NCI-H446 treated with DMSO at 0.1 percent for 48 hours (cell line): ENCODE data around the gene NEAT1.

ENCODE experiments used
- DNase-seq: peaks from one replicate; lab custom pipeline; 2025; lab: John Stamatoyannopoulos, UW

NEAT1 gene

DNA sequence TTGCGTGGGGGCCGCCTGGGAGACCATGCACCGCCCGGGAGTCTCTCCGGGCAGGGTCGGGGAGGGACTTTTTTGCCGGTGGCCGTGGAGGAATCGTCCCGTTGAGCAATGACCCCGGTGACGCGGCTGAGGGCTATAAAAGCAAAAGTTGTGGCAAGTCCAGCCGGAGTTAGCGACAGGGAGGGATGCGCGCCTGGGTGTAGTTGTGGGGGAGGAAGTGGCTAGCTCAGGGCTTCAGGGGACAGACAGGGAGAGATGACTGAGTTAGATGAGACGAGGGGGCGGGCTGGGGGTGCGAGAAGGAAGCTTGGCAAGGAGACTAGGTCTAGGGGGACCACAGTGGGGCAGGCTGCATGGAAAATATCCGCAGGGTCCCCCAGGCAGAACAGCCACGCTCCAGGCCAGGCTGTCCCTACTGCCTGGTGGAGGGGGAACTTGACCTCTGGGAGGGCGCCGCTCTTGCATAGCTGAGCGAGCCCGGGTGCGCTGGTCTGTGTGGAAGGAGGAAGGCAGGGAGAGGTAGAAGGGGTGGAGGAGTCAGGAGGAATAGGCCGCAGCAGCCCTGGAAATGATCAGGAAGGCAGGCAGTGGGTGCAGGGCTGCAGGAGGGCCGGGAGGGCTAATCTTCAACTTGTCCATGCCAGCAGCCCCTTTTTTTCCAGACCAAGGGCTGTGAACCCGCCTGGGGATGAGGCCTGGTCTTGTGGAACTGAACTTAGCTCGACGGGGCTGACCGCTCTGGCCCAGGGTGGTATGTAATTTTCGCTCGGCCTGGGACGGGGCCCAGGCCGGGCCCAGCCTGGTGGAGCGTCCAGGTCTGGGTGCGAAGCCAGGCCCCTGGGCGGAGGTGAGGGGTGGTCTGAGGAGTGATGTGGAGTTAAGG lies at the start of gene NEAT1:
TSS of gene NEAT1 (plus strand) at position 166 of the 883 bp plus-strand sequence.
- no peak for DNase-seq

DNA sequence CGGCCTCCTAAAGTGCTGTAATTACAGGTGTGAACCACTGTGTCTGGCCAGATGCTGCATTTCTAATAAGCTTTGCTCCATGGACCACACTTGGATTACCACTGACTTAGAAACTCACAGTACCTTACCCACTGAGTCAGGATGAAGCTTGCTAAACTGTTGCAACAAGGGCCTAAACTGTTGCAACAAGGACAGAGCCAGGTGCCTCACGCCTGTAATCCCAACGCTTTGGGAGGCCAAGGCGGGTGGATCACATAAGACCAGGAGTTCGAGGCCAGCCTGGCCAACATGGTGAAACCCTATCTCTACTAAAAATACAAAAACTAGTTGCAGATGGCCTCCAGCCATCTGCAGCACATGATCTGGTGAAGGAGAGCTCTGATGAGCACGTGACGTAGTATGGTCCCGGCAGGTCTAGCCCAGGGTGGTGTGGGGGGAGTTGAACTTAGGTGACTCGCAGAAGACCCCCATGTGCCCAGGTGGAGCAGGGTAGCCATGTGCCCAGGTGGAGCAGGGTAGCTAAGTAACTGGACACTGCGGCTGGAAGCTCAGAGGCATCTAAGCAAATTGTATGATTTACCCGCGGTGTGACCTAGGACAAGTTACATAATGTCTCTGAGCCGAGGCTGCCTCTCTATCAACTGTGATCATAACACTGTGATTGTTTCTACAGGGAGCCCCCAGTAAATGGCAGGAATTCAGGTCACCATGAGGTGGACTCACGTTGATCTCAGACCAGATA lies 48.6 kb upstream of the NEAT1 start:
- DNase-seq: no peak

DNA sequence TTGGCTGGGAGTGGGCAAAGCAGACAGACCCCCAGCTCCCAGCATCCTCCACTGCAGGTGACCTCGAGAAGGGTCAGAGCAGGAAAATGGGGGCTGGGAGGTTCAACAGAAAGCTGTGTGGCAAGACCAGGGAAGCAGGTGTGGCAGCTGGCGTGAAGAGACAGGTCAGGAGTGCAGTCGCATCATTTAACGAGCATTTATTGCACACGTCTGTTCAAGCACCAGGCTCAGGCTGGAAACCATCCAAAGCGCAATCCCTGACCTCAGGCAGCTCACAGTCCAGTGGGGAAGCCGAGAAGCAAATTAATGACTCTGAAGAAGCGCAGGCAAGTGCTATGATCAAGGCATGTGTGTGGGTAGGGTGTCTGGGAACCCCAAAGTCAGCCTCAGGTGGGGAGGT lies 47.6 kb upstream of the NEAT1 start:
- DNase-seq: no peak

DNA sequence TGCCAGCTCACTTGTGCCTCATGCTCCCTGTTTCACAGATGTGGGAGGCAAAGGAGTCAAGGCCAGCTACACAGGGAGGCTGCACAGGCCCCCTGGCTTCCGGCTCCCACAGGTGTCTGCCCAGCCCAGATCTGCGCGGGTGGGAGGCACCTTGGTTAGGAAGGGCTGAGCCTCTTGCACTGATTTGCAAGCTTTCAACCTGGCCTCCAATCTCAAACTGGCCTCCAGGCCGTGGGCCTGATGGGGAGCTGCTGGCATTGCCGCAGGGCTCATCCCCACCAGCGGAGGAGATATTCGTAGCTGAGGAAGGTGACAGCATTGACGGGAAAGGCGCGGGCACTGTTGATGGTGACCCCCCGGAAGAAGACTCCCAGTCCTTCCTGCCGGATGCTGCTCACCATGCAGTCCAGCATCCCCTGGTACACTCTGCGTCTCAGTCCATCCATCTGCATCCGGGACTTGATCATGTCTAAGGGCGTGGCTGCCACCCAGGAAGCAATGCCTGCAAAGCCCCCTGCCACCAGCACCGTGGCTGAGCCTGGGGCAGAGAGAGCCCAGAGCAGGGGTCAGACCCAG lies 46.4 kb upstream of the NEAT1 start:
- no peak for DNase-seq

DNA sequence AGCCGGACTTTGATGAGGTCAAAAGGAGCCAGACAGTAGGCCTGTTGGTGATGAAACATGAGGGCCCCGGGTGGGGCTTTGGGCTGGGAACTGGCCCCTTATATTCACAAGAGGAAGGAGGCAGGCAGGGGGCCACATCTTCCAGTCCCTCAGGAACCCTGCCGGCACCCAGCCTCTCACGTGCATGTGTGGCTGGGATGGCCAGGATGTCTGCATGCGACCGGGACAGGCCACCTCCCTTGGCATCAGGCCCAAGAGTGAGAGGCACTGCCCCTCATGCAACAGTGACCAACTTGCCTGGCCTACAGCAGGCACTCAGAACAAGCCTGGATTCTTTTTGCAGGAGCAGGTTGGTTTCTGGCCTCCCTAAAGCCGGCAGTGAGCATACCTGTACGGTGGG lies 45.6 kb upstream of the NEAT1 start:
- no peak for DNase-seq

DNA sequence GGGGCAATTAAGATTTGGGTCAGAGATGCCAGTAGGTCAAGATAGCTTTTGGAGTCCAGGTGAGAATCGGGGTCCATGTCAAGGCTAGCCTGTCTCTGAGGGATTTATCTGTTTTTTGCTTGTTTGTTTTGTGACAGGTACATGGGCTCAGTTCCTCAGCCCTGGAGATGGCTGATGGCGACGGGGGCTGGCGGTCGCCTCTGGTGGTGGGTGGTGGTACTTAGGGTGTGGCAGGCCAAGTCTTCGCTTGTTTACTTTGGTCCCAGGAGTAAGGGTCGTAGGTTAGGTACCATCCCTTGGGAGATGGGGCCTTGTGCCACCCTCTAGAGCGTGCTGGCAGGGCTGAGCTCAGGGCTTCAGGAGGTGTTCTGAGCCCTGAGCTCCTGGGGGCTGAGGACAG lies 44.8 kb upstream of the NEAT1 start:
- DNase-seq: no peak

DNA sequence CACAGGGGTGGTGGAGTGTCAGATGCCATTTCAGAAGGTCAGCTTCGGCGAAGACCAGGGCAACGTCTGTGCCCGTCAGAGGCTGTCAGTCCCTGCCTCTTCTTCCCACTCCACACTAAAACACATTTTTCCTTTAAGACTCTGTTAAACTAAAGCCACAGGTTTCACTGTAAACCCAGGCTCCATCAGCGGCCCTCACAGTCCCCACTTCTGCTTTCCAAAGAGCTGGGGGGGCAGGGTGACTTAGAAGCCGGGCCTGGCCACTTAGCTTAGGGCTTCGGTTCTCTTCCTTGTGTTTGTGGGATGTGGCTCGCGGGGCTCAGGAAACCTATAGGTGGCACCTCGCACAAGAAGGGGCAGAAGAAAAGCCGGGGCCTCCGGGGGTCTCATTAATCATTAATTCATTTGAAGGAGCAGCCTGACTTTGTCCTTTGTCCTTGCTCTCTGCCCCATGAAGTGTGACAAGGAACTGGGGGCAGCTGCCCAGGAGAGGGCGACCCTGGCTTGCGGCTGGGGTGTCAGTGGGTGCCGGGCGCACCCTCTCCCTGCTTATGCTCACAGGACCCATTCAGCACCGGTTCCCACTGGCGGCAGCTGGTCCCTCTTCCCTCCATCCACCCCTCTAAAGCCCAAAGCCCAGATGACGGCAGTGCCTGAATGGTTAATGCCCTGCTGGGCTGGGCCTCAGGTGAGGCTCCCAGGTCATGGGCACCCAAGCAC lies 44.2 kb upstream of the NEAT1 start:
- no peak for DNase-seq

DNA sequence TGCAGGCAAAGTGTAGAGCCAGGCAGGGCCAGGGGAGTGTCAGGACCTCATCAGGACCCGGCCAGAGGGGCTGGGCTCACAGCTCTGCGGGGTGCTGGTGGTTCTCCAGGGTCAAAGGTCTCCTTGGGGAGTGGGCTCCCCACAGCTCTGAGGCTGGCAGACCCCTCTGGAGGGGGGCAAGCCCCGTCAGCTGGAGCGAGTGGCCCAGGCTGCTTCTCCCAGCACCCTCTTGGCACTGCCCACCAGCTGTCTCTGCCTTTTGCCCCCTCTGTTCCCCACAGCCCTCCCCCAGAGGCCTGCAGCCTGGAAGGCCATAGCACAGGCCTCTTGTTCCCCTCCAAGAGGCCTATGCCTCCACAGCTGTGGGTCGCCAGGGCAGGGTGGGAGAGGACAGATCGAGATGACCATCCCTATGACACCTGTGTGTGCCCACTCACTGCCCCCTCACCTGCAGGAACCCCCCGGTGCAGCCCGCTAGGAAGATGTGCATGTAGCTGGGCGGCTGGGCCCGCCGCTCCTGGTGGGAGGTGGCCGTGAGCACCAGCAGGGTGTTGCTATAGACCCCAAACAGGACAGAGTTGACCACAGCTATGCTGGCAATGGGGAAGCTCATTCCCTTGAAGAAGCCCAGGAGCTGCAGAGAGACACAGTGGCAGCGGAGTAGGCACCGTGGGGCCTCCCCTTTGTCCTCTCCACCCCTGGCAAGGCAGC lies 43.5 kb upstream of the NEAT1 start:
- DNase-seq: no peak

DNA sequence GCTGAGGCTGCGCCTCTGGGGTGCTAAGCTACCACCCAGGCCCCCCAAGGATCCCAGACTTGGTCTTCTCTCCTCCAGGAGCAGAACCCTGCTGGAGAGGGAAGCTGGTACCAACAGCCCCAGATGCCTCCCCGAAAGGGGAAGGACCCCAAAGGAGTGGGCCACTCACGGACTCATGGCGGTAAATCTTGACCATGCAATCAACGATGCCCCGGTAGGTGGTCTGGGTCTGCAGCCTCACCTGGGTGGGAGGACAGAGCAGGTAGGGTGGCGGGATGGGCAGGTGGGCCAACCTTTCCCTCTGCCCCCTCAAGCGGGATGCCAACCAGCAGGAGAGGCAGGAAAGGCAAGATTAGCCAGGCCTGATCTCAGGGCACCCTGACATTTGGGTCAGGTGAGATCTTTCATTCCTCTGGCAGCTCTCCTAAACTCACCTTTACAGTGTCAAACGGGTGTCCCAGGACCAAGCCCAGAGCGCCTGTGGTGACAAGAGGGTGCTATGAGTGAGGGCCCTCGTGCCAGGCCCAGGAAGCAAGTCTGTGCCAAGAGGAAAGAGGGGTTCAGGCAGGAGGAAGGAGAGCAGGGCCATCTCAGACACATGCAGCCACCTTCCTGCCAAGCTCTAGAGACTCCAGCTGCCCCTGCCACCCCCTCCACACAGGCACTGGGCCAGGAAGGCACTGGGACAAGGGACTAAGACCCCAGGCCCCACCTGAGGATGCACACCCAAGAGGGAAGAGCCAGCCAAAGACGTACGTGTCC lies 42.7 kb upstream of the NEAT1 start:
- no peak for DNase-seq

DNA sequence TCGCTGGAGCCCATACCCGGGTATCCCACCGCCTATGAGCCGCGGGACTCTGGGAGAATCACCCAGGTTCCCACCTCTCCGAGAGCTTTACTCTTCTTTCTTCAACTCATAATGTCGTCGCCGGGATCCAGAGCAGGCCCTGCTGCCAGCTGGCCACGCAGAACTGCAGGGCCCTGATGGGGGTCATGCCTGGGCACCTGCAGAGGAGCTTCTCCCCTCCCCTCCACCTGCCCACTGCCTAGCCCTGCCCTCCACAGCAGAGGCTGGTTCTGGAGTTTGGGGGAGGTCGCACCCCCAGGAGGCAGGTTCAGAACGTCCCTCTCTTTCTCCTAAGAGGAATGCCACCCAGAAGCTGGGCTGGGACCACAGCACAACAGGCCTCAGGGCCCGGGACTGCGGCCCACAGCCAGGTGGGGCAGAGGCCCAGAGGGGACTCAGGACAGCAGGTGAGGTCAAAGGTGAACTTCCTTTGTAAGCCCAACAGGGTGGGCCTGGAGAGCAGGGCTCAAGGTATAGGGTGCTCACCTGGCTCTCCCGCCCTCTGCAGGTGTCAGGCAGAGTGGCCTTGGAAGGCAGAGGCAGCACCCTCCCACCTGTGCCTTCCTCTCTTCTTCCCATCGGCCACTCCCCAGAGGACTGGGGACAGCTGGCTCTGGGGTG lies 42.0 kb upstream of the NEAT1 start:
- no peak for DNase-seq

DNA sequence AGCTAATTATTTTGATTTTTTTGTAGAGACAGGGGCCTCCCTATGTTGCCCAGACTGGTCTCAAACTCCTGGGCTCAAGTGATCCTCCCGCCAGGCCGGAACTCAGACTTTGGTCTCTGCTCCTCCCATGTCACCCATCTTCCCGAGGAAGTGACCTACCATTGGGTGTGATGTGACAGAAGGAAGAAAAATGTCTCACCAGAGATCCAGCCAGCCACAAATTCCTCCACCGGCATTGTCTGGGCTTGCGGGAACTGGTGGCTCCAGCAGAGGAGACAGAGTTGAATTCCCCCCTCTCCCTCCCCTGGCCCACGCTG lies 40.9 kb upstream of the NEAT1 start:
- no peak for DNase-seq

DNA sequence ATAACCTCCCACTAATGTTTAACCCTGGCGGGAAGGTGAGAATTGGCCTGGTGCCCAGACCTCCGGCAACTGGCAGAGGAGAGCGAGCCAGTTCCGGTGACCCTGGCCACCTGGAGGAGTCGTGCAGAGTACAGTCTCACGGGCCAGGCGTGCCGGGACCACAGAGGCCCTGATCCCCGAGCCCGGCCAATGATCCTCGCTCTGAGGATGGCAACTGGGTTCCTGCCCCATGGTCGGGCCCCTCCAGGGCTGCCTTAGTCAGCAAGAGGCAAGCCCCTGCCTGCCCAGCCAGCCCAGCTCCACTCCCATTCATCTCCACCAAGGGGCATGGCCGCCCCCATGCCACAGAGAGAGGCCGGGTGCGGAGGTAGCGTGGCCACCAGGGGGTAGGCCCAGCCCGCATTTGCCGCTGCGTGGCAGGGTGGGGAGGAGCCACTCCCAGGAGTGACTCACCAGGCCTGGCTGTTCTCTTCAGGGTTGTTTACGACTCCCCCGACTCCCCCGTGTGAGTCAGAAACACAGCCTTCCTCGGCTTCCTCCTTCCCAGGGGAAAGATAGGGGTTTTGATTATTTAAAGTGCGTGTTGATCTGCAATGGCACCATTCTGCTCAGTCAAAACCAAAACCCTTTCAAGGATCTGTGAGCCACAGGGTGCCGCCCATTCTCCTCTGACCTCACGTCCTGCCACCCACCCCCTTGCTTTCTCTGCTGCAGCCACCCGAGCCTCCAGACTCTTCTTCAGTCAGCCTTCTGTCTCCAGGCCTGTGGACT lies 40.4 kb upstream of the NEAT1 start, which contains the start of gene SLC25A45:
TSS of gene SLC25A45 (minus strand) at position 614 of the 771 bp plus-strand sequence. CDS start 695 bp downstream, outside the sequence.
- peak; percentile 91 for DNase-seq

DNA sequence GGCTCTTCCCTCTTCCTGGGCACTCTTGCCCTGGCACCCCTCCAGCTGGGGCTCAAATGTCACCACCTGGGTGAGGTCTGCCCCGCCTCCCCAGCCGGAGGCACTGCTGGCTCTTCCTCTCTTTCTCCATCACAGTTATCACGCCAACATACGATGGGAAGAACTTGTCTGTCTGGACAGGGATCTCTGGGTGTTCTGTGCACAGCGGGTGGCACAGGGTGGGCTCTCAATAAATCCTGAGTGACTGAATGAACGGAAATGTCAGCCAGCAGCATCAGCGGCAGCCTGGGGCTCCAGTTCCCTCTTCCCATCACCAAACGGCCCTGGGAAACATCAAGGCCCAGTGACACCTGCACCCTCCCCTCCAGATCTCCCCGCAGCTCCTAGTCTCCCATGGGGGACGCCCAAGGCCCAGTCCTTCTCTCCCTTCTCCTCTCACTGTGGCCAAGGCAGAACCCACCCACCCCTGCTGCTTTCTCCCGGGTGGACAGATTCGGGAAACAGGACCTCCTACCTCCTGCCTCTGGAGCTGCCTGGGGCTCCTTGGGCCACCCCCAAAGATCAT lies 39.7 kb upstream of the NEAT1 start:
- DNase-seq: no peak

DNA sequence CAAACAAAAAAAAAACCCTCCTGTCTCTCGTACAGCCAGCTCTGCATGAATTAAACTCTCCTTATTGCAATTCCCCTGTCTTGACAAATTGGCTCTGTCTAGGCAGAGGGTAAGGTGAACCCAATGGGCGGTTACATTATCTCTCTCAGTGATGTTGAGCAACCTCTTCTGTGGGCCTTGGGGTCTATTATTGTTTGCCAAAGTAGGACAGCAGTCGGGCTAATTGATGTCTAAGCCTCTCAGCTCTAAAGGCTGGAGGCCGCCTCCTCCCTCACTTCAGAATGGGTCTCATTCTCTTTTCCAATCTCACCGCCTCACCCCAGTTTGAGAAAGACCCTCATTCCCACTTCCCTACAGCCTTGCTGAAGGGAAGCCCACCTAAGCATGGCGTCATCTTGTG lies 38.8 kb upstream of the NEAT1 start:
- no peak for DNase-seq

DNA sequence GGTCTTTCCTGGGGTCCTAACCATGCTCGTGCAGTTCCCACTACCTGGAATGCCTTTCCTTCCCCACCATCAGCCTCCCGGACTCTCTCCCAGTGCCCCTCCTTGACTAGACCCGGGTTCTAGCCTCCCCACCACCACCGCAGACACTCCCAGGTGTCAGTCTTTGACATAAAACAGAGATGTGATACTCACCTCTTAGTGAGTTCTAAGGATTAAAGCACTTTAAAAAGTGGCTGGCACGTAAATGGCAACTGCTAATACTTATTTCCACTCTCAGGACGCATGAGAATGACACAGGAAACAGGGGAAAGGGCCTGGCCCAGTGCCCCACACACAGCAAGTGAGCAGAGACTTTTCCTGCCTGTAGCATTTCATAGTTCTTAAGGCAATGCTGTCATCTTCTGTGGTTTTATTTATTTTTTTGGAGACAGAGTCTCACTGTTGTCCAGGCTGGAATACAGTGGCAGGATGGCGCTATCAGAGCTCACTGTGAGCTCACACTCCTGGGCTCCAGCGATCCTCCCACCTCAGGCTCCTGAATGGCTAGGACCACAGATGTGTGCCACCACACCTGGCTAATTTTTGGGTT lies 38.2 kb upstream of the NEAT1 start:
- no peak for DNase-seq

DNA sequence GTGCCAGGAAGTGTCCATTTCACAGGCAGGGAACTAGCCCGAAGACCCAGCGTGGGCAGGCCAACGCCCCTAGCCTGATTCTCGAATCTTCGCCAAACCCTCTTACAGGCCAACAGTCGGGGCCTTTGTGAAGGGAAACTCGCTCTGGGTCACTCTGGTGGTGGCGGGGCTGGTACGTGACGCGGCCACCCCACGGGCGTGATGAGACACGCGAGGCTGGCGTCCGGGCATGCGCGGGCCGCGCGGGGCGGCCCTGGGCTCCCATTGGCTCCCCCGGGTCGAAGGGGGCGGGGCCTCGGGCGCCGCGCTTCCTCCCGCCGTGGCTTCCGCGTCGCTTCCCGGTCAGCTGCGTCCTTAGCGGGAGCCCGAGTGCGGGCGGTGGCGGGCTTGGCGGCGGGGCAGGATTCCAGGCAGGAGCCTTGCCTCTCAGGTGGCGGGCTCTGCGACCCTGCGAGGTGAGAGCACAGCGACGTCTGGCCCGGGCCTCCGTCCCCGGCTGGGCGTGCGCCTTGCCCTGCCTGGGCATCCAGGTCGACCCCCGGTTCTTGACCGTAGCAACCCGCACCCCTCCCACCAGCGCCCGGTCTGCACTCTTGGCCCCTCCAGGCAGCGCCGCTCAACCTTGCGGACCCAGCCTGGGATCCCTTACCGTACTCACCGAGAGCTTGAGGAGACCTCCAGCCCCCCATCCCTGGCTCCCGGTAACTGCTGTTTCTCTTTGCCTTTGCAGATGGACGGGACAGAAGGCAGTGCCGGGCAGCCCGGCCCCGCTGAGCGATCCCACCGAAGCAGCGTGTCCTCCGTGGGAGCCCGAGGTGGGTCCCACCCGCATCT lies 36.1 kb upstream of the NEAT1 start, which contains the start of gene FRMD8:
TSS of gene FRMD8 (plus strand) at position 331 of the 834 bp plus-strand sequence. CDS start at position 731, 400 bp downstream.
- peak; percentile 51 for DNase-seq

DNA sequence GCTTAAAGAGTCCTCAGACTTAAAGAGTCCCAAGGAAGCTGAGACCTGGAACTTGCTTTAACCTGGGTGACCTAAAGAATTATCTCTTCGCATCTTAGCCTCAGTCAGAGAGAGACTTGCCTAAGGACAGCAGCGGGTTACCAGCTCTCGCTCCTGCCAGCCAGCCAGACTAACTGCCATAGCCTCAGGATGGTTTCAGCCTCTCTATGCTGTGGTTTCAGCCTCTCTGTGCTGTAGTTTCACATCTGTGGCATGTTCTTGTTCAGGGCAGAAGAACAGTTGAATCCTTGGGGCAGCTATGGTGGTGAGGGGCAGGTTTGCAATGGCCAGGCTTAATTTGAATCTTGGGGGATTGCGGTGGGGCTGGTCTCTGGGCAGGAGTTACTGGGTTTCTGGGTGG lies 33.9 kb upstream of the NEAT1 start:
- DNase-seq: no peak
